Measurements from ENCODE around the gene R3HDML.

- TF ChIP-seq CTCF (conservative IDR thresholded peaks at IDR 0.05 in 1 of 2, IDR thresholded peaks at IDR 0.05 in 1 of 2; ENCODE audit: extremely low read depth in 1 of 2, insufficient read depth in 1 of 2, low read depth in 1 of 2, low read length in 2 of 2) (no peak), EZH2 (IDR thresholded peaks at IDR 0.05; ENCODE audit: borderline replicate concordance, low read length) (no peak)
Measured at GRCh38 chr20:44345147-44345546, 8.3 kb downstream of the R3HDML start.
